SH-SY5Y (cell line): Measurements from ENCODE around the gene C2CD4C.
A peak's percentile ranks its signal among the peaks of the same experiment; 100 is the strongest.

ENCODE experiments used
- GATA2 ChIP-seq: IDR thresholded peaks from 2 replicates; pipeline ENCODE4 v1.6.1; 2011; ENCODE audit warnings: mild to moderate bottlenecking, low read depth, low read length
- GATA3 ChIP-seq: IDR thresholded peaks from 2 replicates; pipeline ENCODE4 v1.6.1; 2011; ENCODE audit warnings: low read depth, mild to moderate bottlenecking, low read length, moderate library complexity

The C2CD4C gene

DNA sequence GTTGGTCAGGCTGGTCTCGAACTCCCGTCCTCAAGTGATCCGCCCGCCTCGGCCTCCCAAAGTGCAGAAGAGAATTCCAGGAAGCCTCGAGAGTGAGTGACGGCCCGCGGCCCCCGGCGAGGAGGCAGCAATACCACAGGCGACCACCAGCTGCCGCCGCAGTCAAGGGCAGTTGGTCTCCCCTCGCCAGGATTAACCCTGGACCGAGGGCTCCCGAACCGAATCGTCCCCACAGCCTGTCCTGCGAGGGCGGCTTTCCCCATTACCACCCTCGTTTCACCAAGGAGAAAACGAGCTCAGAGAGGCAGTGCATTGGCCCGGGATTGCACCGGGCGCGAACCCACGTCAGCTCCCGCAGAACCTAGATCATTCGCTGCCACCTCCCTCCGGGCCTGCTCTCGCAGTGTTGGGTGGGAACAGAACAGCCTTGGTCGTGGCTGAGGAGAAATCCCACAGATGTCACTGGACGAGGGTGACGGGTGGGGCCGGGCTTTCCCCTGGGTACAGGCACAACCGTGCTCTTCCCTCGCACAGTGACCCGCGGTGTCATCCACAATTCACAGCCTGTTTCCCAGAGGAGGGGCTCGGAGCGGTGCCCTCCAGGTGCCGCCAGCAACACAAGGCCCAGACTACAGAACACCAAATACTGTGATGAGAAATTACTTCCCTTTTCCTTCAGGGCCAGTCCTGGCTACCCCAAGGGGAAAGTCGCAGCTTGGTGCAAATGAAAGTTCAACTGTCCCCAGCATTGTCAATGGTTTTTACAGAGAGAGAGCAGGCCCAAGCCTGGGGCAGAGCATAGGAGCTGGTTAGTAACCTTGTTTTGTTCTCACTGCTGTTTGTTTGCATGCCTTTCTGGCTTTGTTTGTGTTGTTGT, 24.8 kb downstream of the C2CD4C start:
- no peak for TF ChIP-seq GATA2
- no peak for TF ChIP-seq GATA3

DNA sequence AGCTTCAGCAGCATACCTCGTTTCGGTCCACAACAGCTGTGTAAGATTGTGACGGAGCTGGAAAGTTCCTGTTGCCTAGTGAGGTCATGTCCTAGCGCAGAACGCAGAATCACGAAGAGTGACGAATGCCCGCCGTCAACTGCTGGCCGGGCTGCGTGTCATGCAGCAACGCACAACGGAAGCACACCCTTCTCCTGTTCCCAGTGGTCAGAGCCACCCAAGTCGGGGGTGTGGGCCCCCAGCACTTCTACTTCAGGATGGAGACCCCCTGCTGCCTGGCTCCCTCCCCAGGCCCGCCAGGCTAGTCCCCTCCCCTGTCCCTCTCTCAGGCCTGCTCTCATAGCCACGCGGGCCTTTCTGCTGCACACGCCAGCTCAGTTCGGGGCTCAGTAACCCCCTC, 25.9 kb downstream of the C2CD4C start:
- TF ChIP-seq GATA3 (no peak), GATA2 (no peak)

DNA sequence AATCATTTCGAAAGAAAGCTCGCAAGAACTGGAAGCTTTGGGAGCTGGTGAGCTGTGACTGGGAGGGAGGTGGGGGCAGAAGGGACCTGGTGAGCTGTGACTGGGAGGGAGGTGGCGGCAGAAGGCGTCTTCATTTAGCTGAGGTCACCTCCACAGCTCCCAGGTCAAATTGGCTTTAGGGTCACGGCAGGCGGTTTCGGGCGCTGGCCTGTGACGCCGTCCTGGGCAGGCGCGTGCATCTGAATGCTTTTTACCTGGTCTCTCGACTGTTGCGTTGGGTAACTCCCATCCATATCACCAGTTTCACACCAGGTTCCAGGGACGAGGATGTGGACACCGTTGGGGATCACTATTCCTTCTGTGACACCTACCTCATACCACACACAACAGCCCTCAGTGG, 29.2 kb downstream of the C2CD4C start:
- TF ChIP-seq GATA3 (no peak), GATA2 (no peak)

GRCh38 chr19:378706-379105, 30.2 kb downstream of the C2CD4C start:
- TF ChIP-seq GATA3, result no peak
- no peak for TF ChIP-seq GATA2

DNA sequence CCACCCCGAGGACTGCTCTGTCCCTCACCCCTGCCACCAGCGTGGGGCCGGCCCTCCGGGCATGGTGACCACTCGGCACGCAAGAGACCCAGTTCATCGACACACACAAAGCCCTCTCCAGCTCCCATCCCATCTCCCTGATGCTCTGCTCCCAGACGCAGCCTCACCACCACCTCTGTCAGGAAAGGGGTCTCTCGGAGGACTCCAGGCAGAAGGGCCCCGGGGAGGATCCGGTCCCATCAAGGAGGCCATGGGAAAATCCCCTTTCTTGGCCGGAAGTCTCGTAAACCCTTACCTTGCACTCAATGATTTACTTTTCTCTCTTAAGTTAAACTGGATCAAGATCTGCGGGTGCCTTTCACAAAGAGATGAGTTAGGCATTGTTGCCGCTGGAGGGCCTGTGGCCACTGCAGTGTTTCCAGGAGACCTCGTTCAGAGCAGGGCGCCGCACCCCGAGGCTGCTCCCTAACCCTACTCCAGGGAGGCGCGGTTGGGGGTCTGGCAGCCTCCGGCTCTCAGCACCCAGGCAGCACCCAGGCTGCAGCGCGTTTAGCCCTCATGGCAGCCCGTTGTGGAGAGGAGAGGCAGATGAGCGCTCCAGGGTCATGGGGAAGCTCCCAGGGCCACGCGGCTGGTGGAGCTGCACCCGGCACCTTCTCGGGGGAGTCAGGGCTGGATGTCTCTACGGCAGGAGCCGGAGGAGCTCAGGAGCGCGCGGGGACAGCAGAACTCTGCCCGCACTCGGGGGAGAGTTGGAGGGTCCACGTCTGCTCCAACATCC, 31.0 kb downstream of the C2CD4C start:
- TF ChIP-seq GATA3, result no peak
- TF ChIP-seq GATA2, result no peak

- TF ChIP-seq GATA2, result no peak
- no peak for TF ChIP-seq GATA3
Observed at GRCh38 chr19:376111-376470, 32.9 kb downstream of the C2CD4C start.

- TF ChIP-seq GATA2 (no peak), GATA3 (no peak)
Observed at GRCh38 chr19:375395-376110, 33.4 kb downstream of the C2CD4C start.

GRCh38 chr19:374886-375235, 34.1 kb downstream of the C2CD4C start:
- TF ChIP-seq GATA3, result no peak
- no peak for TF ChIP-seq GATA2

- no peak for TF ChIP-seq GATA3
- no peak for TF ChIP-seq GATA2
Observed at GRCh38 chr19:374183-374885, 34.6 kb downstream of the C2CD4C start.

DNA sequence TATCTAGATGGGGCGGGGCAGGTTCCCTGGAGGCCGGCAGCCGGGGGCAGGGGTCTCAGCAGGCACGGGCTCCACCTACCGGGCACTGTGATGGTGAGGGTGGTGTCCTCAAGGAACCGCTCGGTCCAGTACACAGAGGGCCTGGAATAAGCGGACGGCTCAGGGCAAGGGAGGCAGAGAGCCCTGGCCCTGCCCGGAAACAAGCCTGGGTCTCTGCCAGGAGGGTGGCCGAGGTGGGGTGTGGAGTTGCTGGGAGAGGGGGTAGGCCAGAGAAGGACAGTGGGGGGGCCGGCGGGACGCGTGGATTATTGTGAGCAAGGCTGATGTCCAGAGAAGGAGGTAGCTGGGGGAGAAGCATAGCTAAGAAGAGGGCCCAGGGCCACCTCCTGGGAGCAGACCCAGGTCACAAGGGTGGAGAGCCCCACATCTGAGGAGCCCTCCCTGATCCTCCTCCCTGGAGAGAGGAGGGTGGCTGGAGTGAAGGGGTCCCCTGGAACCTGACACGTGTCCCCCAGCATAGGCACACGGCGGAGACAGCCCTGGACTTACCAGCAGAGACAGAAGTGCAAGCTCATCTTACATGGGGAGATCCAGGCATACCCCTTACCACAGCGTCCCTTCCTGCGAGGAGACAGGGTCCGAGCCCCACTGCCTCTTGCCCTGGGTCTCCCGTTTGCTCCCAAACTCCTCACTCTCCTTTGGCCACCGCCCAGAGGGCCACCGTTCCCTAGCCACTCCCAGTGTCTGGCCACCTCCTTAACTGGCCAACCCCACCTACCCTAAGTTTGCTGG, 35.4 kb downstream of the C2CD4C start:
- no peak for TF ChIP-seq GATA2

DNA sequence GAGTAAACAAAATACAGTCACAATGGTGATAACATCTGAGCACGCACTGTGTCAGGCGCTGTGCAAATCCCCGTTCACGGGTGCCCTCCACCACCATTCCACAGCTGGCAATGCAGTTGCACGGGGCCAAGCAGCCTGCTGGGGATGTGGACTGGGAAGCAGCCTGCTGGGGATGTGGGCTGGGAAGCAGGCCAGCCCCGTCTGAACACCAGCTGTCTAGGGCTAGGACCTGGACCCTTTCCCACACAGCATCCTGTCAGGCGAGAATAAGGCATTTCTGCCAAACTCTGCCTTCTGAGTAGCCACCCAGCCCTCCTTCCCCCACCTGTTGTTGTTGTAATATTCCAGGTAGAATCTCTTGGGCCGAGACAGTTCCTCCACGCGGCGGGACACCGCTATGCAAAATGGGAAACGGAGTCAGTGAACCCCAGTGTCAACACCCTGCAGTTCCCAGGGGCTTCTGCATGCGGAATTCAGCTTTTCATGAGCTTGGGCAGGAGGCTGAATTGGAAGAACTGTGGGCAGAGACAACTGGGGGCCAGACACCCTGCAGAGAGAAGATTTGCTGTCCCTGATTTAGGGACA, 36.5 kb downstream of the C2CD4C start:
- TF ChIP-seq GATA3 (no peak), GATA2 (peak; percentile 47; the same call in 1 of the 2 replicates)

GRCh38 chr19:371501-372168, 37.3 kb downstream of the C2CD4C start:
- no peak for TF ChIP-seq GATA2
- no peak for TF ChIP-seq GATA3
